Omental fat pad (tissue), 4 donors: ENCODE measurements around the gene HCAR2. TPM values are rescaled to one million over a fixed set of nuclear protein-coding genes. Genes with fewer than 3 reads are reported as not detected.
"Not testable (repeated sequence)": the region's sequence is repeated elsewhere in the genome, so short reads cannot be mapped to it uniquely, and the experiment has no call there.

ENCODE experiments used
- ATAC-seq: fragments of 150-250 bp; one replicate; pipeline ENCODE4 v1.9.1; 2016; ENCODE audit warnings: mild to moderate bottlenecking, moderate library complexity; ENCODE audit not compliant: low FRiP score
- DNase-seq: peaks from one replicate; pipeline ENCODE4 v3.0.0-alpha.2; 2019; ENCODE audit warnings: low spot score
- total RNA-seq, 4 donors: library from RNA; depleted of rRNA; stranded (reverse); fragments of >200 nt; gene quantifications; one replicate each; pipeline ENCODE4 v1.1.0, GENCODE V29; 2016
- TF ChIP-seq, protein P1 (sequence below), 3 donors: fragments of 450-650 bp; IDR thresholded peaks; one replicate each; pipeline ENCODE4 v1.5.1; 2016 to 2017; ENCODE audit warnings: antibody characterized with exemption in 3 of 3, mild to moderate bottlenecking in 3 of 3, moderate library complexity in 2 of 3

HCAR2 gene
- total RNA-seq, 4 donors from 2014 or later, result 5.5 to 68.7 (median 19.2) TPM

- DNase-seq (no peak), ATAC-seq (no peak)
- TF ChIP-seq, protein P1, sequence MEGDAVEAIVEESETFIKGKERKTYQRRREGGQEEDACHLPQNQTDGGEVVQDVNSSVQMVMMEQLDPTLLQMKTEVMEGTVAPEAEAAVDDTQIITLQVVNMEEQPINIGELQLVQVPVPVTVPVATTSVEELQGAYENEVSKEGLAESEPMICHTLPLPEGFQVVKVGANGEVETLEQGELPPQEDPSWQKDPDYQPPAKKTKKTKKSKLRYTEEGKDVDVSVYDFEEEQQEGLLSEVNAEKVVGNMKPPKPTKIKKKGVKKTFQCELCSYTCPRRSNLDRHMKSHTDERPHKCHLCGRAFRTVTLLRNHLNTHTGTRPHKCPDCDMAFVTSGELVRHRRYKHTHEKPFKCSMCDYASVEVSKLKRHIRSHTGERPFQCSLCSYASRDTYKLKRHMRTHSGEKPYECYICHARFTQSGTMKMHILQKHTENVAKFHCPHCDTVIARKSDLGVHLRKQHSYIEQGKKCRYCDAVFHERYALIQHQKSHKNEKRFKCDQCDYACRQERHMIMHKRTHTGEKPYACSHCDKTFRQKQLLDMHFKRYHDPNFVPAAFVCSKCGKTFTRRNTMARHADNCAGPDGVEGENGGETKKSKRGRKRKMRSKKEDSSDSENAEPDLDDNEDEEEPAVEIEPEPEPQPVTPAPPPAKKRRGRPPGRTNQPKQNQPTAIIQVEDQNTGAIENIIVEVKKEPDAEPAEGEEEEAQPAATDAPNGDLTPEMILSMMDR (IDR thresholded peaks at IDR 0.05), result no peak
These were observed 23.0 kb upstream of the HCAR2 start for GRCh38 chr12:122726080-122726558.

GRCh38 chr12:122725452-122726079 is 22.4 kb upstream of the HCAR2 start:
- TF ChIP-seq, protein P1 (IDR thresholded peaks at IDR 0.05), result no peak
- ATAC-seq, result no peak
- no peak for DNase-seq

DNA sequence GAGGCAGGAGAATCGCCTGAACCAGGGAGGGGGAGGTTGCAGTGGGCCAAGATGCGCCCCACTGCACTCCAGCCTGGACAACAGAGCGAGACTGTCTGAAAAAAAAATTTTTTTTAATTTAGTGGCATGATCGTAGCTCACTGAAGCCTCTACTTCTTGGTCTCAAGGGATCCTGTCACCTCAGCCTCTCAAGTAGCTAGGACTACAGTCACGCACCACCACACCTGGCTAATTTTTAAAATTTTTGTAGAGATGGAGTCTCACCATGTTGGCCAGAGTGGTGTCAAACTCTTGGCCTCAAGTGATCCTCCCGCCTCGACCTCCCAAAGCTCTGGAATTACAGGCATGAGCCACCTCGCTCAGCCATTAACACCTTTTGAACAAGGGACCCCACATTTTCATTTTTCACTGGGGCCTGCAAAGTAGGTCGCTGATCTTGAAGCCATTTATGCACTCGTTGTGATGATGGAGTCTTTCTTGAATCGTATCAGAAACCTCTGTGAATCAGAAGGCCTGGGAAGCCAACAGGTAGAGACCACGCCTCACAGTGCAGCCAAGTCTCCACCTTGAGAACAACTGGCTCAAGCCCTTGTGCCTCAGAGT is 21.6 kb upstream of the HCAR2 start:
- TF ChIP-seq, protein P1 (IDR thresholded peaks at IDR 0.05), result no peak
- no peak for ATAC-seq
- DNase-seq, result no peak

- no peak for ATAC-seq
- no peak for DNase-seq
- TF ChIP-seq, protein P1 (IDR thresholded peaks at IDR 0.05), result no peak
These were observed 19.2 kb upstream of the HCAR2 start for GRCh38 chr12:122722387-122722786.

- DNase-seq (no peak), ATAC-seq (no peak)
- TF ChIP-seq, protein P1 (IDR thresholded peaks at IDR 0.05), result no peak
These were observed 17.9 kb upstream of the HCAR2 start for GRCh38 chr12:122721057-122721545.

- not testable (repeated sequence) for DNase-seq, ATAC-seq
These were observed 13.5 kb upstream of the HCAR2 start, which contains the start of gene HCAR3 for GRCh38 chr12:122716658-122717057. TSS of gene HCAR3 (minus strand) at chr12:122716811. CDS start at chr12:122716737, 74 bp downstream.

DNA sequence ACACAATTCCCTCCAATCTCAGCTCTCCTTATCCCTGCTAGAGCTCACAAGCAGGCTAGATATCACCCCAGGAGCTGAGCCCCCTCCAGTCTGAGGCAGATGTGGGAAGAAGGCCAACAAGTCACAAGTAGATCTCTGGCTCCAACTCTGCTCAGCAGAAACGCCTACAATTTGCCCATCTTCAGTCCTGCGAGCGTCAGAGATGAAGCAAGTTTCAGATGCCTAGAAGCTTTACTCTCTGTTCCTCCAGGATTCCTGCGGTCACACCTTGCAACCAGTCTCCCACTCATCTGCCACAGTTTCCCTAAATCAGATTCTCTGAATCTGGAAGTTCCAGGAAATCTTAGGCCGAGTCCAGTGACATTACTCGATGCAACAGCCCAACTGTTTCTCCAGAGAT is 12.1 kb upstream of the HCAR2 start:
- ATAC-seq, result not testable (repeated sequence)

DNA sequence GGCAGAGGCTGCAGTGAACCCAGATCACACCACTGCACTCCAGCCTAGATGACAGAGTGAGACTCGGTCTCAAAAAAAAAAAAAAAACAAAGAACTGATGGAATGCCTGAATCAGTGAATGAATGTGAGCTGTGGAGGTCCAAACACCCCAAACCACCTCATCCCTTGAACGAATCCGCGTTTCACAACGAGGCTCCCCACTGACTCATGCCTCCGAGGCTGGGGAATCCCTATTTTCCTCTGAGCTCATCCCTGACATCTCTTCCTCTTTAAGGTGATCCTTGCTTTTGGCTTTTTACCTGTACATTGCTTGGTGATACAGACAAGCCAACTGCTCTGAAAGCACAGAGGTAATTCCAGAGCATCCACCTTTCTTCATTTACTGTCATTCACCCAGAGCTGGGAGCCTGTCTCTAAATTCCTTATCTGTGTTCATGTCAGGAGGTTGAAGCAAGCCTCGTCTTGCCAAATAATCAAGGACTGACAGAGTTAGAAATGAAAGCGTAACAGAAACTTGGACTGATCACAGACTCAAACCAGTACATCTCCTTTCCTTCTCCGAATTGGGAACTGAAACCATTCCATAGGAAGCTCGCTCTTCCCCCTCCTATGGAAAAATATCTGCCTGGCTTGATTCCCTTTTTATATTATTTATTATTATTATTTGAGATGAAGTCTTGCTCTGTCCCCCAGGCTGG is 10.5 kb upstream of the HCAR2 start:
- ATAC-seq, result peak; percentile 91
- DNase-seq, result not testable (repeated sequence)

More for the DNA sequence above, 12.1 kb upstream of the HCAR2 start:
- DNase-seq, result not testable (repeated sequence)

- DNase-seq, ATAC-seq: not testable (repeated sequence)
These were observed 8.1 kb upstream of the HCAR2 start for GRCh38 chr12:122711266-122711665.

- DNase-seq, ATAC-seq: not testable (repeated sequence)
These were observed 7.2 kb upstream of the HCAR2 start for GRCh38 chr12:122710341-122710740.

DNA sequence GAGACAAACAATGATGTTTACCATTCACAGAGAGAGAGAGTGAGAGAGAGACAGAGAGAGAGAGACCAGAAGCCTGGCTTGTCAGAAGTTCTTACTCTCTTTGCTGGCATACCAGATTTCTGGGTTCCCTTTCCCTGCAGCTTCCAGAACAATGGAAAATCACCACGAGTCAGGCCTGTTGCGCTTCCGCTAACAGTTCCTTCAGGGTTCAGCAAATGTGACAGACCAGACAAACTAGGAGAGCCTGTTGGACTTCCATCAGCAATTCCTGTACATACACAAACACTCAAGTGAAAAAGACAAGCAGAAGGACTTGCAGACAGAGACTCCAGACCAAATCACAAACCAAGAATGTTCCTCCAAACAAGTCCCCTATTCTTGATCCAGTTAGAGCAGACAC is 6.1 kb upstream of the HCAR2 start:
- not testable (repeated sequence) for ATAC-seq, DNase-seq

DNA sequence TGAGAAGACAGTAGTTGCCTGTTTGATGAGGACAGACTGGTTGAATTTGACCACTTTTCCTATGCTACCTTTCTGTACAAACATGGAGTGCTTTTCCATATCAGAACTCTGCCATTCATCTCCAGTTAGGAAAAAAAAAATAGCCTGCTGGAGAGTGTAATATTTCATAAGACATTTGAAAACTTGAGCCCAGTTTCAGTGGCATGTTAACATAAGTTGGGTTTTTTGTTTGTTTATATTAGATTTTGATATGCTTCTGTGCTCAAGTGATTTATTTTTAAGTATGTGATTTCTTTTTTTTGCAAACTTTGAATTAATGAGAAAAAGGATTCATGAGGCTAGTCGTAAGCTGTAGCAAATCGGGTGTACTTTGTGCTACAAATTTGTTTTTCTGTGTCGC is 684 bp upstream of the HCAR2 start:
- not testable (repeated sequence) for DNase-seq, ATAC-seq
